Amniotic stem cell (primary cell): ENCODE results near the gene TRIM8.
"Not testable (repeated sequence)": the region's sequence is repeated elsewhere in the genome, so short reads cannot be mapped to it uniquely, and the experiment has no call there.

Experiments used
- DNase-seq: peaks from one replicate; lab custom pipeline; 2025; lab: John Stamatoyannopoulos, UW

TRIM8 gene

DNA sequence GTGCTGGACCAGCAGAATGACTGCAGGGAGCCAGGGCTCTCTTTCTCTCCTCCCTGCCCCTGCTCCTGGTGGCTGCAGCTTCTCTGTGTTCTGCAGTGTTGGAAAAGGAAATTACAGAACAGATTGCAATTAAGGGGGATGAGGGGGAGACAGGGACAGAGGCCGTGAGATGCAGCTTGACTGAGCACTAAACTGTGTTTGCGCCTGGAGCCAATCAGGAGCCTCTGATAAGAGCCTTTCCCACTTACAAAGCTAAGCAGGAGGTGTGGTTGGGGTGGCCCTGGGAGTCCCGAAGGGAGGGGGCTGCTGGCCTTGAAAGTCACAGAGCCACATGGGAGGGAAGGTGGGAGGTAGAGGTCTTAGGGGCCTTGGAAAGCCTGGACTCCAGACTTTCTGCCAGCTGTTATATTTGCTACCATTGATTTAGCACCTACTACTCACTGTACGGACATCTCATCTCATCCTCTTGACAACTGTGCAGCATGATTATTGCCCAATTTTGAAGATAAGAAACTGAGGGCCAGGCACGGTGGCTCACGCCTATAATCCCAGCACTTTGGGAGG is 26.7 kb downstream of the TRIM8 start:
- DNase-seq, result no peak

- no peak for DNase-seq
These were observed 29.0 kb downstream of the TRIM8 start for GRCh38 chr10:102673236-102673818.

DNA sequence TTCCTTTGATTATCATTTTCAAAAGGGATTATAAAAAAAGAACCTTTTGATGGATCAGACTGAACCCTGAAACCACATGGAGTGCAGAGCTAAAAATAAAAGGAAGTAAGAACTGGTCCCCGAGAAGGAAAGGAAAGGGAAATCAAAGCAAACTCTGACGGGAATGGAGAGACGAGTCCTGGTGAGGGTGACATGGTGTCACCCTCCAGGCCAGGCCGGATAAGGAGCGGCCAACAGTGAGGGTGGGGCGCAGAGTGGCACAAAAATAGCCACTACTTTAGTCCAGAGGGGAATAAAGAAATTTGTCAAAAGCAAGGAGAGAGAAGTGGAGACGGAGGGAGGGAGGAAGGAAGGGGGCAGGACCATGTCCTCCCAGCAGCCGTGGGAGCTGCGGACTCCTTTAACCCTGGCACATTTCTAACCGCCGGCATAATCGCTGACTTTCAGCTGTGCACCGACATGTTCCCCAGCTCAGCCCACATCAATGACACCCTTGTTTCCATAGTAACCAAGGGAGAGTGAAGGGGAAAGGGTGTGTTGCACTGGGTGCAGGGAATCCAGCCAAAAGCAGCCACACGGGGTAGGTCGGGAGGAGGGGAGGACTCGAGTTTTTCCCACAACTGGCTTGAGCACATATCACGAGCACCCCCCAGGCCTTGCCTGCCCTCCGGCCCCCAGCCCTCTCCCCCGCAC is 29.7 kb downstream of the TRIM8 start:
- no peak for DNase-seq

GRCh38 chr10:102674566-102674965 is 30.3 kb downstream of the TRIM8 start:
- no peak for DNase-seq

DNA sequence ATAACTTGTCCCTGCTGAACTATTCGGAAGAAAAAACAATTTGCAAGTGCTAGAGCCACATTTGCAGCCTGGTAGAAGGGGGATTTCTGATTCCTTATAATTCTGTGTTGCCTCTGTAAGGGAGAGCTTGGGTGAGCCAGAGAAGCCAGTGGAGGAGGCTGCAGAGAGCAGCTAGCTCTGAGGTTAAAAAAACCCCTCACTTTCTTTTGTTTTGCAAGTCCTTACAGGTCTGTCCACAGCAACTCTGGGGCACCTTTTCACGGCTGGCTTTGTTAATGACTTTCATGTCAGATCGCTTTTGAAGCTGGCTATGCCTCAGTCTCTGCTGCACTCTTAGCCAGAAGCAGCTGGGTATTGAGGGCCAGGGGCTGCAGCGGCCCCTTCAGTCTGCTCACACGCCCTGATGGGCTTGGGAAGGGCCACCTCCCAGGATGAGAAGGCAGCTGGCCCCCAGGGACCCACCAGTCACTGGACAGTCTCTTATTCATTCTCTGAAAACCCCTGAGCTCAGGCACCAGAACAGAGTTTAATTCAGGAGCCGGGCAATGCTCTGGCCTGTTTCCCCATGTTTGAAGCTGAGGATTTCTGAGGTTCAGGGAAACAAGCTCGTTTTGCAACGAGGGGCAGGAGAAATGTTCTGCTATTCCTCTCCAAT is 30.9 kb downstream of the TRIM8 start:
- DNase-seq, result no peak

GRCh38 chr10:102675666-102676533 is 31.6 kb downstream of the TRIM8 start:
- peak; percentile 71 for DNase-seq

DNA sequence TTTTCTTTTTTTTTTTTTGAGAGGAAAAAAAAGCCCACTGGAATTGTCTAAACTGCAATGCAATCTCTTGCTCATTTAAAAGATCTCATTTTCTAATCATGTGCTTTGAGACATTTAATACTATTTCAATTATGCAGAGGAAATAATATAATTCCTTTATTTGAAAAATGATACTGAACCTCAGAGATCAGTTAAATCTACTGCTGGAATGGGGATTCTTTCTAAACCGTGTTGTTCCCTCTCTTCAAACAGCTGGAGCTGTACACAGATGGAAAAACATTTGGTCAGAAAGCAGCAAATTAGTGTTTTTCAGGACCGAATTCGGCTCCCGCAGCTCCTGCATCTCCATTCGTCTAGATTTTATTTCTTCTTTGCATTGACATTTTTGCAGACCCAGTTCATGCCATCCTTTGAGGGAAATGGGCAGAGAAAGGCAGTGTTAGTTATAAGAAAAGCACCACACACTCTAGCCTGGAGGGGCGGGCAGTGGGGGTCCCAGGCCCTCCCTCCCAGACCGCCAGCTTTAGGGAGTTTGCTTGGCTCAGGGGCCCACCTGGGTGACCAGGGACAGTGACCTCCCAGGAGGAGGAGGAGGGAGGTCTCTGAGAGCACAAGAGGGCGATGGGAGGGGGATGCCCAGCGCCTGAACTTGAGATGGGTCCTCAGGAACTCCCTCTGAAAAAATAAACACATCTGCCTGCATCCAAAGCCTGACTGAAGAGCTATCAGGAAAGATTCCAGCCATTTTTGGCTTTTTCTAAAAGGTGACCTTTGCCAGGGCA is 32.4 kb downstream of the TRIM8 start:
- DNase-seq, result no peak

DNA sequence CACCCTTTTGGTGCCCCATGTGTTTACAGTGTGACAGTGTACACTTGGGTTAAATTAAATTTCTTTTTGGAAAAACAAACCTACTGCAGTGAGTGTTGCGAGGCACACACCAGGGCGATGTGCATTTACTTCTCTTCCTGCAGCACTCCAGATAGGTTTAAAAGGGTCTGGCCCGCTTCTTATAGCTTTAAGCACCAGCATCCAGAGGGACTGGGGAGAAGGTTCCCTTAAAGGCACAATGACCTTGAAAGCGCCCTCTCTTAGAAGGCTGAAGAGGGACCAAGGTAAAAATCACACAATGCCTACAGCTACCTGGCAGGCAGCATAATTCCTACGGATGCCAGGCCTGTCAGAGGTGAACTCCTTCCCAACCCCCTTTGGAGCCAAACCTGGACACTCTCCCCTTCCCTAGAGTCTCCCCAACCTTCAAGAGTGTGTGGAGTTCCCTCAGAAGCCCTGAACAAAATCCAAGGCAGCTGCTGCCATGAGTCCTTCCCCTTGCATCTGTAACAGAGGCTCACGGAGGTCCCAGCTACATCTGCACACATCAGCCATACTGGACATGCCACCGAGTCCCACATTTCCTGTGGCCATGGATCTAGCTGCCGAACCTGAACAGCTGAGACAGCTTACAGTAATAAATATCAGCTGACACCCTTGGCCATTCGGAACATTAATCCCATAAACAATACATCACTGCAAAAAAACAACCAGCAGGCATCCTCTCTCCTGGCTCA is 33.2 kb downstream of the TRIM8 start:
- DNase-seq, result no peak

DNA sequence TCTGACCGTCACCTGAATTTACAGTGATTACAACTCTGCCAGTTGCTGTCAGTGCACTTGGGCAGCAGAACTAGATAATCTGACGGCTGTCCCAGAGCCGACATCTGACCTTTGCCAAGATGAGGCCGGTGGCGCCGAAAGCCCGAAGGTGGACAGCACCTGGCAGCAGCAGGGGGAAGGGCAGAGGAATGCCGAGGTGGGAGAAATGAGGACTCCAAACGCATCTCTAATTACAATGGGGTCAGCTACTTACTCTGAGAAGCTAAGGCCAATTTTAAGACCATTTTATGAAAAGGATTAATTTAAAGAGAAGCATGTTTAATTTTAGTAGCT is 33.8 kb downstream of the TRIM8 start:
- no peak for DNase-seq

DNA sequence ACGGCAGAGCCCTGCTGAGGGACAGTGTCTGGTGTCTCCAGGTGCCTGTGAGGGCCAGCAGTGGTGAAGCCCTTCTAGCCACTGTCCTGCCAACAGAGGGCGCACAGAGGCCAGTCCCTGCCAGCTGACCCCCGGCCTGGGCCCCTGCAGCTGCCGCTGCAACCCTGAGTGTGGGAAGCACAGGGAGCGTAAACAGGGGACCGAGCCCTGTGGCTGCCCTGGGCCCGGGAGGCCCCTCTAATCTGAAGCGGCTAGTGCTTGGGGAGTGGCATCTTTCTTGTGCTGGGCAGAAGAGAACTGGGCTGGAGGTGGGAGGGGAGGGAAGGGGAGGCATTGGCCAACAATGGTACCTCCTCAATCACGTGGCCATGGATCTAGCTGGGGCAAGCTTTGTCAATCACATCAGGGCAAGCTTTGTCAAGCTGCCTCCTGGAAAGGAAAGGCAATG is 34.6 kb downstream of the TRIM8 start:
- DNase-seq, result no peak

- no peak for DNase-seq
These were observed 35.3 kb downstream of the TRIM8 start for GRCh38 chr10:102679596-102679995.

DNA sequence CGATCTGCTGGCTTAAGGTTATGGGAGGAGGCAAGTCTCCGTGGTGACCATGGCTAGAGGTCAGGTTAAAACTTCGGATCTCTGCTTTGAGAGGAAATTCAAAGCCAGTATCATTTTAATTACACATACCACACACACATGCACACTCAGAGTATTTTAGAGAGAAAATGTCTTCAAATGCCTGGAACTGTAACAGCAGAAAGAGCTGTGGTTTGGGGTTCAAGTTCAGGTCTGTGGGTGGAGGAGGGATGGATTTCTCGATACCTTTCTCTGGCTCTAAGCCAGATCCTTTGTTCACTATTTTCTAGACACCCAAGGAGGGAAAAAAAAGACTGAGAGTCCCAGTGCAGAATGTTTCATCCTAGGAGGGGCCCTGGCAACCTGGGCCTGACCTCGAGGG is 37.4 kb downstream of the TRIM8 start:
- DNase-seq, result no peak

DNA sequence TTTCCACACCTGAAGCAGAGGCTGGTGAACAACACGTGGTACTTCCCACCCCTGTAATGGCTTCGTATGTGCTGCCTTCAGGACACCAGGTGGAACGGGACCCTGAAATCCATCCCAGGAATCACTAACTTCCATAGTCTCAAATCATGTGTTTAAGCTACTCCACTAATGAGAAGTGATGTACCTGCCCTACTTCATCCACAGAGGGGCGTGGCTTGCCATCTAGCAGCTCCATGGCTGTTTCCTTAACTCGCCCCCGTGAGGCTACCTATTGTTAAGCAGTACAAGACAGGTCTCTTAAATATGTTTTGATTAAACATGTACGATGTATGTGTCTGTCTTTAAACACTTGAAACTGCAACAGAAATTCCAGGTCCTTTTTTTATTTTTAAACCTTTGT is 38.1 kb downstream of the TRIM8 start:
- no peak for DNase-seq

DNA sequence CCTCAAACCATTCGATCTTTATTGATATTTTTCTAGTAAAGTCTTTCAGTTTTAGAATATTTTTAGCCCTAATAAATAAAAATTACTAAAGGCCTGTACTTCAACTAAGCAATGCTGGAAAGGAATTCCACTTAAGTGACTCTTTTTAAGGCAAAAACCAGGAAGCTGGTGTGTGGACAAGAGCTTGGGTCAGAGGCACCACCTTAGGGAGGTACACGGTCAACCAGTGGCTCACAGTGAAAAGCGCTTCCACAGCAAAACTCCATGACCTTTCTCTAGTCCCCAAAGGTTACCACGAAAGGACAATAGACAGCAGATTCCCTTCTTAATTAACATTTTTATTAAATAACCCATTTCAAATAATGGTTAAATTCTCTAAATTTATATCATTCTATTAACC is 38.7 kb downstream of the TRIM8 start:
- no peak for DNase-seq

- no peak for DNase-seq
These were observed 39.5 kb downstream of the TRIM8 start for GRCh38 chr10:102683736-102684135.

DNA sequence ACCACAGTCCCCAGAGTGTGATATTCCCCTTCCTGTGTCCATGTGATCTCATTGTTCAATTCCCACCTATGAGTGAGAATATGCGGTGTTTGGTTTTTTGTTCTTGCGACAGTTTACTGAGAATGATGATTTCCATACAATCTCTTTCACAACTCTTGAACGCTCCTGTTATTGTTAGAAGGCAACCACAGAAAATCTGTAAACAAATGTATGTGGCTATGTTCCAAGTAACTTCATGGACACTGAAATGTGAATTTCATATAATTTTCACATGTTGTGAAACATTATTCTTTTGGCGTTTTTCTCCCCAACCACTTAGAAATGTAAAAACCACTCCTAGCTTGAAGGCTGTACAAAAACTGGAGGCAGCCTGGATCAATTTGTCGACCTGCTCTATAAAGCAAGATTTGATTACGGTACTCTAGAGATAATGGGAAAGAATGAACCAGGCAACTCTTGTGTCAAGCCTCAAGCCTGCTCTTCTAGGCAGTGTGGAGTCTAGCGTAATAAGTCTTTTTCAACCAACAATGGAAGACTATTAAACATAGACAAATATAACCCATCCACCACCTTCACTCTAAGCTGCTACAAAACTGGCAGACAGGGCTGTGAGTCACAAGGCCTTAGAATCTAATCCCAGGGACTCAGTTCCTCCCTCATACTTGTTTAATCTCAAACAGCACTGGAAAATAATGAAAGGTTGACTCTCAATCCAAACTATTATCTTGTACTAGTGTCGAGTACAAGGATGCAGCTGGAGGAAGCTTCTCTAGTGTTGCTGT is 47.2 kb downstream of the TRIM8 start:
- DNase-seq, result no peak

- not testable (repeated sequence) for DNase-seq
These were observed 51.1 kb downstream of the TRIM8 start for GRCh38 chr10:102695401-102695800.

DNA sequence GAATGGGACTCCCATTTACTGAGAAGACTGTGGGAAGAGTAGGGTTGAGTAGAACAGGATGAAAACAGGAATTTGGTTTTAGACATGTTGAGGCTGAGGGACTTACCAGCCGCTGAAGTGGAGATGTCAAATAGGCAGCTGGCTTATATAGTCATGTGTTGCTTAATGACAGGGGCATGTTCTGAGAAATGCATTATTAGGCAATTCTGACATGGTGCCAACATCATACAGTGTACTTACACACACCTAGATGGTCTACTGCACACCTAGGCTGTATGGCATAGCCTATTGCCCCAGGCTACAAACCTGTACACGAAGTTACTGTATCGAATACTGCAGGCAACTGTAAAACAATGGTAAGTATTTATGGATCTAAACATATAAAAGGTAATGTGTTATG is 52.5 kb downstream of the TRIM8 start:
- no peak for DNase-seq

DNA sequence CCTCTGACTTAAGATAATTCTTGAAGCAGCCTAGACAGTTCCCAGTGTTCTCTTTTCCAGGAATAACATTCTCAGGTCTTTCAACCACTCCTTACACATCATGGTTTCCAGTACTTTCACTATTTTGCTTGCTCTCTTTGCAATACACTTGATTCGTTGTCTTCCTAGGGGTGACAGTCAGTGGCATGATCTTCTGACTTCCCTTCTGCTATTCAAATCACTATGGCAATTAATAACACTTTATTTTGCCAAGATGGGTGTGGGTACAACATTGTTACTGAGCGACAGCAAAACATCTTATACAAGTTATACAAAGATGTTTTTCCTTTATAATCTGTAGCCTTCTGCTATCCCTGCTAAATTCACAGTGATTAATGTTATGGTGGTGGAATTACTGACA is 54.6 kb downstream of the TRIM8 start:
- no peak for DNase-seq

DNA sequence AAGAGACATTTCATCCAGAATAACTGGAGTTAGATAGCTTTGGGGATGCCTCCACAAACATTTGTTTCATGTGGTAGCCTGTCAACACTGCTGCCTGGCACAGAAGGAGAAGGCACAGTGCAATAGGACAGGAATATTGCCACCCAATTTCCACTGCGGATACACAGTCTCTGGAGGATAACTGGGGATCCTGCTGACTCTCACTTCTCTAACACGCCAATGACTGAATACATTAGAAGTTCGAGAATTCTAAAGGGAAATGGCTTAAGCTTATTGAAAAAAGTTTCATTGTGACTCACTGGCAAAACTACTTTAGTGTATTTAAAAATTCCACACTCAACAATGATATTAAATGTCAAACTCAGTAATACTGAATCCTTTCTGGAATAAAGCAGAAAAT is 57.0 kb downstream of the TRIM8 start:
- peak; percentile 27 for DNase-seq
